GM23338 (cell line): ENCODE data around the gene SLC28A2. TPM values are rescaled to one million over a fixed set of nuclear protein-coding genes. Genes with fewer than 3 reads are reported as not detected.

Experiments used
- ATAC-seq: fragments of 200-7000 bp; cut with Tn5 transposase; 3 replicates; pipeline ENCODE4 v1.9.1; 2020
- DNase-seq: peaks from one replicate; pipeline ENCODE4 v3.0.0-alpha.2; 2015; ENCODE audit warnings: low spot score
- H2AFZ ChIP-seq: fragments of 200-600 bp; sonication (generic); 2 replicates; pipeline ENCODE4 v1.8.0; 2016; ENCODE audit warnings: antibody characterized with exemption, mild to moderate bottlenecking, moderate library complexity
- H3F3A ChIP-seq: fragments of 200-600 bp; sonication (generic); replicated peaks from 2 replicates; pipeline ENCODE4 v1.8.0; 2017; ENCODE audit warnings: antibody characterized with exemption, mixed run types, low read depth
- H3K27ac ChIP-seq: fragments of 200-600 bp; sonication (generic); 2 replicates; pipeline ENCODE4 v1.6.1; 2016; ENCODE audit warnings: low read depth
- H3K27me3 ChIP-seq: fragments of 200-600 bp; sonication (generic); 2 replicates; pipeline ENCODE4 v1.8.0; 2016; ENCODE audit warnings: mild to moderate bottlenecking, mixed run types, moderate library complexity; ENCODE audit not compliant: insufficient read depth
- H3K36me3 ChIP-seq: fragments of 200-600 bp; sonication (generic); 2 replicates; pipeline ENCODE4 v1.8.0; 2016; ENCODE audit warnings: mild to moderate bottlenecking; ENCODE audit not compliant: insufficient read depth
- H3K4me1 ChIP-seq: fragments of 200-600 bp; sonication (generic); 2 replicates; pipeline ENCODE4 v1.8.0; 2016; ENCODE audit warnings: mild to moderate bottlenecking, moderate library complexity; ENCODE audit not compliant: insufficient read depth
- H3K4me2 ChIP-seq: fragments of 200-600 bp; sonication (generic); 2 replicates; pipeline ENCODE4 v1.7.1; 2017; ENCODE audit warnings: mixed run types
- H3K4me3 ChIP-seq: fragments of 200-600 bp; sonication (generic); 2 replicates; pipeline ENCODE4 v1.6.1; 2016; ENCODE audit warnings: mixed run types
- H3K79me2 ChIP-seq: fragments of 200-600 bp; sonication (generic); replicated peaks from 2 replicates; pipeline ENCODE4 v1.8.0; 2017; ENCODE audit warnings: mild to moderate bottlenecking; ENCODE audit not compliant: insufficient read depth
- H3K9me2 ChIP-seq: fragments of 200-600 bp; sonication (generic); 2 replicates; pipeline ENCODE4 v1.8.0; 2017; ENCODE audit not compliant: insufficient read depth
- H4K20me1 ChIP-seq: fragments of 200-600 bp; sonication (generic); replicated peaks from 2 replicates; pipeline ENCODE4 v1.8.0; 2017; ENCODE audit warnings: mild to moderate bottlenecking; ENCODE audit not compliant: insufficient read depth
- H3K27ac Mint-ChIP-seq: 2 replicates; pipeline ENCODE4 v1.8.0; 2020; ENCODE audit warnings: inconsistent platforms, mild to moderate bottlenecking, moderate library complexity, mixed read lengths
- H3K27me3 Mint-ChIP-seq: 3 replicates; pipeline ENCODE4 v1.8.0; 2022; ENCODE audit warnings: low read depth, mild to moderate bottlenecking, moderate library complexity, mixed read lengths, inconsistent platforms; ENCODE audit not compliant: insufficient read depth, poor library complexity
- H3K36me3 Mint-ChIP-seq: 3 replicates; pipeline ENCODE4 v1.8.0; 2021; ENCODE audit warnings: low read depth, mild to moderate bottlenecking, inconsistent platforms, moderate library complexity, mixed read lengths
- H3K4me1 Mint-ChIP-seq: 3 replicates; pipeline ENCODE4 v1.8.0; 2020; ENCODE audit warnings: mild to moderate bottlenecking, inconsistent platforms, mixed read lengths
- H3K4me3 Mint-ChIP-seq: 3 replicates; pipeline ENCODE4 v1.8.0; 2021; ENCODE audit warnings: moderate library complexity, mild to moderate bottlenecking, inconsistent platforms, mixed read lengths
- H3K9me3 Mint-ChIP-seq: 3 replicates; pipeline ENCODE4 v1.8.0; 2020; ENCODE audit warnings: moderate library complexity, mild to moderate bottlenecking, inconsistent platforms, mixed read lengths
- CREB1 ChIP-seq: fragments of 250-450 bp; sonication (Bioruptor Pico); IDR thresholded peaks from 2 replicates; pipeline ENCODE4 v1.5.0; 2020; ENCODE audit warnings: low read depth, mild to moderate bottlenecking, moderate library complexity
- ETS1 ChIP-seq: IDR thresholded peaks from 2 replicates; pipeline ENCODE4 v1.6.1; 2016; ENCODE audit warnings: antibody characterized with exemption
- EZH2phosphoT487 ChIP-seq: fragments of 200-600 bp; sonication (generic); IDR thresholded peaks from one replicate; pipeline ENCODE4 v1.8.1; 2018; ENCODE audit warnings: antibody characterized with exemption; ENCODE audit not compliant: unreplicated experiment
- NANOG ChIP-seq: IDR thresholded peaks from 2 replicates; pipeline ENCODE4 v1.6.1; 2016; ENCODE audit warnings: antibody characterized with exemption, borderline replicate concordance
- ZNF114 ChIP-seq: fragments of 250-450 bp; sonication (Bioruptor Pico); IDR thresholded peaks from 2 replicates; pipeline ENCODE4 v1.5.0; 2020; ENCODE audit warnings: mild to moderate bottlenecking, moderate library complexity
- ZNF331 ChIP-seq: fragments of 250-450 bp; sonication (Bioruptor Pico); IDR thresholded peaks from 2 replicates; pipeline ENCODE4 v1.5.0; 2020; ENCODE audit warnings: low read depth, mild to moderate bottlenecking, moderate library complexity
- polyA plus RNA-seq: library from polyadenylated mRNA; unstranded; fragments of >200 nt; fragmentation: Nextera tagmentation; extraction: Ambion mirVana; gene quantifications from 2 replicates; pipeline ENCODE4 v1.2.1, GENCODE V29; 2016
- total RNA-seq: library from RNA; depleted of rRNA; stranded (reverse); fragments of >200 nt; shearing (Covaris generic); gene quantifications from 2 replicates; pipeline ENCODE4 v1.2.3, GENCODE V29; 2014
- TF ChIP-seq, protein P1 (sequence below), 2 experiments: fragments of 200-600 bp in 1 of 2; sonication (generic) in 1 of 2; conservative IDR thresholded peaks; 2 replicates each; pipeline versions ENCODE4 v1.5.1 to v1.6.1; 2016 to 2017; ENCODE audit warnings: antibody characterized with exemption in 2 of 2, low read depth in 2 of 2, mild to moderate bottlenecking in 2 of 2, moderate library complexity in 1 of 2
- TF ChIP-seq, protein P2 (sequence below): fragments of 250-450 bp; sonication (Bioruptor Pico); IDR thresholded peaks from 2 replicates; pipeline ENCODE4 v1.5.0; 2020; ENCODE audit warnings: mild to moderate bottlenecking, moderate library complexity

The SLC28A2 gene
- total and polyA plus RNA-seq, 2 experiments from 2014 or later, result 0.18 TPM; not detected in 1

- H3K27ac Mint-ChIP-seq, result no peak overlapping the region
These were observed 10.9 kb downstream of the SLC28A2 start for GRCh38 chr15:45262906-45263461.

More at GRCh38 chr15:45262906-45263461, 10.9 kb downstream of the SLC28A2 start:
- Histone ChIP-seq H3K4me1 (no peaks in the 10 kb centered on the region), H3K4me2 (no peak overlapping the region), H3K27me3 (no peaks in the 10 kb centered on the region), H3K36me3 (no peaks in the 10 kb centered on the region), H3K27ac (no peak overlapping the region), H3K4me3 (no peak overlapping the region), H3F3A (no peaks in the 10 kb centered on the region), H3K79me2 (no peaks in the 10 kb centered on the region), H2AFZ (no peak overlapping the region), H3K9me2 (no peaks in the 10 kb centered on the region), H4K20me1 (no peaks in the 10 kb centered on the region)
- Mint-ChIP-seq H3K4me3 (no peak overlapping the region), H3K4me1 (no peaks in the 10 kb centered on the region), H3K27me3 (peaks cover 1% of the 10 kb centered on the region), H3K36me3 (no peaks in the 10 kb centered on the region), H3K9me3 (no peaks in the 10 kb centered on the region)
- no peak for ATAC-seq
- DNase-seq, result no peak
- TF ChIP-seq ZNF331 (CRISPR knock-in tag) (no peak), ETS1 (no peak), CREB1 (no peak), EZH2phosphoT487 (no peak), NANOG (no peak), ZNF114 (CRISPR knock-in tag) (no peak)
- TF ChIP-seq, protein P1, sequence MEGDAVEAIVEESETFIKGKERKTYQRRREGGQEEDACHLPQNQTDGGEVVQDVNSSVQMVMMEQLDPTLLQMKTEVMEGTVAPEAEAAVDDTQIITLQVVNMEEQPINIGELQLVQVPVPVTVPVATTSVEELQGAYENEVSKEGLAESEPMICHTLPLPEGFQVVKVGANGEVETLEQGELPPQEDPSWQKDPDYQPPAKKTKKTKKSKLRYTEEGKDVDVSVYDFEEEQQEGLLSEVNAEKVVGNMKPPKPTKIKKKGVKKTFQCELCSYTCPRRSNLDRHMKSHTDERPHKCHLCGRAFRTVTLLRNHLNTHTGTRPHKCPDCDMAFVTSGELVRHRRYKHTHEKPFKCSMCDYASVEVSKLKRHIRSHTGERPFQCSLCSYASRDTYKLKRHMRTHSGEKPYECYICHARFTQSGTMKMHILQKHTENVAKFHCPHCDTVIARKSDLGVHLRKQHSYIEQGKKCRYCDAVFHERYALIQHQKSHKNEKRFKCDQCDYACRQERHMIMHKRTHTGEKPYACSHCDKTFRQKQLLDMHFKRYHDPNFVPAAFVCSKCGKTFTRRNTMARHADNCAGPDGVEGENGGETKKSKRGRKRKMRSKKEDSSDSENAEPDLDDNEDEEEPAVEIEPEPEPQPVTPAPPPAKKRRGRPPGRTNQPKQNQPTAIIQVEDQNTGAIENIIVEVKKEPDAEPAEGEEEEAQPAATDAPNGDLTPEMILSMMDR (conservative IDR thresholded peaks at IDR 0.05; ENCODE audit: low read depth in 2 of 2), result no peak
- TF ChIP-seq, protein P2, sequence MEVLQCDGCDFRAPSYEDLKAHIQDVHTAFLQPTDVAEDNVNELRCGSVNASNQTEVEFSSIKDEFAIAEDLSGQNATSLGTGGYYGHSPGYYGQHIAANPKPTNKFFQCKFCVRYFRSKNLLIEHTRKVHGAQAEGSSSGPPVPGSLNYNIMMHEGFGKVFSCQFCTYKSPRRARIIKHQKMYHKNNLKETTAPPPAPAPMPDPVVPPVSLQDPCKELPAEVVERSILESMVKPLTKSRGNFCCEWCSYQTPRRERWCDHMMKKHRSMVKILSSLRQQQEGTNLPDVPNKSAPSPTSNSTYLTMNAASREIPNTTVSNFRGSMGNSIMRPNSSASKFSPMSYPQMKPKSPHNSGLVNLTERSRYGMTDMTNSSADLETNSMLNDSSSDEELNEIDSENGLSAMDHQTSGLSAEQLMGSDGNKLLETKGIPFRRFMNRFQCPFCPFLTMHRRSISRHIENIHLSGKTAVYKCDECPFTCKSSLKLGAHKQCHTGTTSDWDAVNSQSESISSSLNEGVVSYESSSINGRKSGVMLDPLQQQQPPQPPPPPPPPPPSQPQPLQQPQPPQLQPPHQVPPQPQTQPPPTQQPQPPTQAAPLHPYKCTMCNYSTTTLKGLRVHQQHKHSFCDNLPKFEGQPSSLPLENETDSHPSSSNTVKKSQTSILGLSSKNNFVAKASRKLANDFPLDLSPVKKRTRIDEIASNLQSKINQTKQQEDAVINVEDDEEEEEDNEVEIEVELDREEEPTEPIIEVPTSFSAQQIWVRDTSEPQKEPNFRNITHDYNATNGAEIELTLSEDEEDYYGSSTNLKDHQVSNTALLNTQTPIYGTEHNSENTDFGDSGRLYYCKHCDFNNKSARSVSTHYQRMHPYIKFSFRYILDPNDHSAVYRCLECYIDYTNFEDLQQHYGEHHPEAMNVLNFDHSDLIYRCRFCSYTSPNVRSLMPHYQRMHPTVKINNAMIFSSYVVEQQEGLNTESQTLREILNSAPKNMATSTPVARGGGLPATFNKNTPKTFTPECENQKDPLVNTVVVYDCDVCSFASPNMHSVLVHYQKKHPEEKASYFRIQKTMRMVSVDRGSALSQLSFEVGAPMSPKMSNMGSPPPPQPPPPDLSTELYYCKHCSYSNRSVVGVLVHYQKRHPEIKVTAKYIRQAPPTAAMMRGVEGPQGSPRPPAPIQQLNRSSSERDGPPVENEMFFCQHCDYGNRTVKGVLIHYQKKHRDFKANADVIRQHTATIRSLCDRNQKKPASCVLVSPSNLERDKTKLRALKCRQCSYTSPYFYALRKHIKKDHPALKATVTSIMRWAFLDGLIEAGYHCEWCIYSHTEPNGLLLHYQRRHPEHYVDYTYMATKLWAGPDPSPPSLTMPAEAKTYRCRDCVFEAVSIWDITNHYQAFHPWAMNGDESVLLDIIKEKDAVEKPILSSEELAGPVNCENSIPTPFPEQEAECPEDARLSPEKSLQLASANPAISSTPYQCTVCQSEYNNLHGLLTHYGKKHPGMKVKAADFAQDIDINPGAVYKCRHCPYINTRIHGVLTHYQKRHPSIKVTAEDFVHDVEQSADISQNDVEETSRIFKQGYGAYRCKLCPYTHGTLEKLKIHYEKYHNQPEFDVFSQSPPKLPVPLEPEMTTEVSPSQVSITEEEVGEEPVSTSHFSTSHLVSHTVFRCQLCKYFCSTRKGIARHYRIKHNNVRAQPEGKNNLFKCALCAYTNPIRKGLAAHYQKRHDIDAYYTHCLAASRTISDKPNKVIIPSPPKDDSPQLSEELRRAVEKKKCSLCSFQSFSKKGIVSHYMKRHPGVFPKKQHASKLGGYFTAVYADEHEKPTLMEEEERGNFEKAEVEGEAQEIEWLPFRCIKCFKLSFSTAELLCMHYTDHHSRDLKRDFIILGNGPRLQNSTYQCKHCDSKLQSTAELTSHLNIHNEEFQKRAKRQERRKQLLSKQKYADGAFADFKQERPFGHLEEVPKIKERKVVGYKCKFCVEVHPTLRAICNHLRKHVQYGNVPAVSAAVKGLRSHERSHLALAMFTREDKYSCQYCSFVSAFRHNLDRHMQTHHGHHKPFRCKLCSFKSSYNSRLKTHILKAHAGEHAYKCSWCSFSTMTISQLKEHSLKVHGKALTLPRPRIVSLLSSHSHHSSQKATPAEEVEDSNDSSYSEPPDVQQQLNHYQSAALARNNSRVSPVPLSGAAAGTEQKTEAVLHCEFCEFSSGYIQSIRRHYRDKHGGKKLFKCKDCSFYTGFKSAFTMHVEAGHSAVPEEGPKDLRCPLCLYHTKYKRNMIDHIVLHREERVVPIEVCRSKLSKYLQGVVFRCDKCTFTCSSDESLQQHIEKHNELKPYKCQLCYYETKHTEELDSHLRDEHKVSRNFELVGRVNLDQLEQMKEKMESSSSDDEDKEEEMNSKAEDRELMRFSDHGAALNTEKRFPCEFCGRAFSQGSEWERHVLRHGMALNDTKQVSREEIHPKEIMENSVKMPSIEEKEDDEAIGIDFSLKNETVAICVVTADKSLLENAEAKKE (CRISPR knock-in tag), result no peak
